ENCODE measurements around the gene TM4SF4.

Gene TM4SF4

DNA sequence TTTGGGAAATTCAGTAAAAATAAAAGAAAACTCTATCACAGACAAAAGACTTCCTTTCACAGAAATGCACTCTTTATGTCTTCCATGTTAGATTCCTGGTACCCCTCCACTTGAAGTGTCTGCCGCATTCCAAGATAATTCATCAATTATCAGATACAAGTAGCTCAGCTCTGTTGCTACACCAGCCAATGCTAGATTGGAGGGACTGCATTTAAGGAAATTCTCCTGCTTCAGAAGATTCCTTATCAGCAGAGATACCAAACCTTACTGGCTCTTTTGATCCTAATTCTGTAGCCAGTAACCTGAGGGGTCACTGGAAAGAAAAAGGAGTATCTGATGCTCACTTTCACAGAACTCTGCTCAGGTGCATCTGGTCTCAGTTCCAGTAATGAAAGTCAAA, 63.9 kb downstream of the TM4SF4 start:
- in situ Hi-C loops (cut with HindIII; ENCODE audit: low sequenced_read_pairs), result no loop called here

DNA sequence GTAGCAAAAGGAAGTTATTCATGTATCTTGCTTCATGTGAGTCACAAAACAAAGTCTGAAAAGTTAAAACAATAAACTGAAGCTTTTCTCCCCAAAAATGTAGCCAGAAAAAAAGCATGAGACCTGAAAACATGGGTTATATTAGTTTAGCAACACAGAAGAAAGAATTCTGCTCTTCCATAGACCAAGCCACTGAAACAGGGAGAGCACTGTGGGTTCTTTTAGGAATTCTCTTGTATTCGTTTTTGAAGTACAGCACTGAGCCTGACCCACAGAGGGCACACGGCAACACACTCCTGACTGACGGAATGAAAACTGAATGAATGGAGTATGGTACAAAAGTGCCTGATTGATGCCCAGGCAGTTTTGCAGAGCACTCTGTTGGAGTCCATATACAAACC, 66.6 kb downstream of the TM4SF4 start:
- in situ Hi-C loops (cut with HindIII; ENCODE audit: low sequenced_read_pairs), result loop anchor here (5.0 kb wide), 1 partner anchor 36 kb away; no protein-coding TSS in a partner anchor

DNA sequence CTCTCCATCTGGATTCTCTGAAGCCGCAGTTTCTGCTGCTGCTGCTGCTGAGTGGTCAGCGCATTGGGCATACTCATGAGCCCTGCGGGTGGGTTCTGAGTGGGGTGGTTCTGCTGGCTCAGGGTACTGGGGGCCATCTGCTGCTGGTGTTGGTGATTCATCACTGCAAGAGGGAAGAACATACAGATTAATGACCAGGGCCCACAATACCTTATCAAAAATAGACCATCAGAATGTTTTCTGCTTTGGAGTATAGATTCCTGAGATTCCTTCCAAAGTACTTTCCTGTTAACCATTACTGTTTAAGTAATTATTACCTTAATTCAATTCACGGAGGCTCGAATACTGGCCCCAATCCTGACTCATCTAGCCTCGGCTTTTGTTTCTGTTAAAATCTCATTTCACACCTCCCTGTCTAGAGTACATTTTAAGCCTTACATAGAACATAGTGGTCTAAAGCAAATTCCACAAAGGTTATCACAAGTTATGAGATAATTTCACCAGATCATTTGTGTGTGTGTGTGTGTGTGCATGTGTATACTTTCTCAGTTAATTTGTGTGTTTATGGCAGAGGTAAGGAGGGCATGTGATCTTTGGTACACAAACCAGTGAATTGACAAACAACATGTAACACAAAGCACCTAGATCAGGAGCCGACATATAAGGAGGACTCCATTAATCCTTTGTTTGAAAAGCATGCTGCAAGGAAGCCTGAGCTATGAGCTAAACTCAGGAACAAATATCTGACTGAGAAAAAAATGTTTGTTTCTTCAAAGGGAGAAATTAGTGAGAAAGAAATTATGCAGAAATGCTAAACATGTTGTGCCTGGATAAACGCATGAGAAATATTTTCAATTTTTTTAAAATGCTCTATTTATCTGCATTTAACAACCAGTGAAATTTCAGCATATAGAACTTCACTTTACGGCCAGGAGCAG, 68.1 kb downstream of the TM4SF4 start:
- in situ Hi-C loops (cut with HindIII; ENCODE audit: low sequenced_read_pairs), result loop anchor here (5.0 kb wide), 1 partner anchor 35 kb away; no protein-coding TSS in a partner anchor

DNA sequence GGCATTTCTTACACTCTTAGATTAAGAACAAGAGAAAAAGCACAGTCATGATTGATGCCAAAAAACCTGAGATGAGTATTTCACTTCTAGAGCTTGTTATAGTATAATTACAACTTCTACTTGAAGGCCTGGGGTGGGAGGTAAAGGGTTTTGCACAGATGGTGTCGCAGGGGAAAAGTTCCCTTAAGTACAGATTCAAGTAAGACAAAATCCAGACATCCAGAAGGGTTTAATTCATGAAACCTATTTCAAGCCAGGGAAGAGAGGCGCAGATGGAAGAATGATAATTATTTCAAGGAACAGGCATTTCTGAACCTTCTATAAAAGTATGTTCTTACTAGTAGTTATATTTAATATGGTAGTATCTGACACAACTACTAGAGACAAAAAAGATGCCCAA, 70.6 kb downstream of the TM4SF4 start:
- in situ Hi-C loops (cut with HindIII; ENCODE audit: low sequenced_read_pairs), result no loop called here

DNA sequence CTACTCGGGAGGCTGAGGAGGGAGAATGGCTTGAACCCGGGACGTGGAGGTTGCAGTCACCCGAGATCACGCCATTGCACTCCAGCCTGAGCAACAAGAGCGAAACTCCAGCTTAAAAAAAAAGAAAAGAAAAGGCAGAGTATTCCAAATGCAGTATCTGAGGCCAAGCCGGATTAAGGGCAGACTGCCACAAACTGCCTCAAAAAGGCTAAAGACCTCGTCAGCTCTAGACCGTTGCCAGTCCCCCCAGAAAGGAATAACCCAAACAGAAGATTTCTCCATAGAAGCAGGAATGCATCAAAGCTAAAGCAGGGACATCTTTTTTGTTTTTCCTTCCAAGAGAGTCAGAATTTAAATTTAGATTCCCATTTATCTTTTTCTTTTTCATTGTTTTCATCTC, 72.9 kb downstream of the TM4SF4 start:
- in situ Hi-C loops (cut with HindIII; ENCODE audit: low sequenced_read_pairs), result no loop called here

DNA sequence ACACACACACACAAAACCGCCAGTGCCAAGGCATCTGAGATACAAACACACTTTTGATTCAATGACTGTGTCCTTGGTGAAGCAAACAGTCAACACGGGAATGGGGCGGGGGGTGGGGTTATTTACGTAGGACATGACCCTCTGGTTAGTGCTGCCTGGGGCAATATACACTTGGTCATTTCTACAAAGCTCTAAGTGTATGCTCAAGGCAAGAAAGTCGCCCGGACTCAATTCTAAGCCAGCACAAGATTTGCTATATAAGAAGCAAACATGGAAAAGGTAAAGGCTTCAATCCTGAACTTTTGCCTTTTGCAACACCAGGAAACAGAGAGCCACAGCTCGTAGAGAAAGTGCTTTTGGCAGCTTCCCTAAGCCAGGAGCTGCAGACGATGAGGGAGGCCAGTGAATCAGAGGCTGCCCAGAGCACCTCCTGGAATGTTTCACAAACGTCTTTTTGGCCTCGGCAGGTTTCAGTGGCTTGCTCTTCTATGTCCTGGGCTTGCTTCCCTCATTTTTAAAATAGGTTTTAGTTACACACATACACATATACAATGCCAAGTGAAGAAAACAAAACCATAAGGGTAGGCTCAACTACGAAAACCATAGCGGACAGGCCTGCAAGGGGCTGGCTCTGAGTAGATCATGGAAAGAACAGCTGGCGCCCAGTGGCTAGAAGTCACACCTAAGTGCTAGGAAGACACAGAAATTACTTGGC, 73.6 kb downstream of the TM4SF4 start:
- in situ Hi-C loops (cut with HindIII; ENCODE audit: low sequenced_read_pairs), result no loop called here

GRCh38 chr3:149548669-149549065, 74.2 kb downstream of the TM4SF4 start:
- in situ Hi-C loops (cut with HindIII; ENCODE audit: low sequenced_read_pairs), result no loop called here

GRCh38 chr3:149551500-149551899, 77.0 kb downstream of the TM4SF4 start:
- in situ Hi-C loops (cut with HindIII; ENCODE audit: low sequenced_read_pairs), result no loop called here

GRCh38 chr3:149552700-149553099, 78.2 kb downstream of the TM4SF4 start:
- in situ Hi-C loops (cut with HindIII; ENCODE audit: low sequenced_read_pairs), result no loop called here

All from endothelial cell of hepatic sinusoid (primary cell).